IMR-90 (cell line): ENCODE data around the gene MRPS26.

Experiments
- BHLHE40 ChIP-seq: fragments of 150-350 bp; IDR thresholded peaks from 2 replicates; pipeline ENCODE4 v1.6.1; 2016; ENCODE audit warnings: mild to moderate bottlenecking, low read depth, low read length
- CHD1 ChIP-seq: IDR thresholded peaks from 2 replicates; pipeline ENCODE4 v1.6.1; 2012; ENCODE audit warnings: low read depth, low read length, improper control_type of control experiment
- CTCF ChIP-seq: conservative IDR thresholded peaks from 2 replicates; pipeline ENCODE4 v1.5.1; 2012; ENCODE audit warnings: mild to moderate bottlenecking, low read depth, low read length, improper control_type of control experiment
- MXI1 ChIP-seq: IDR thresholded peaks from 2 replicates; pipeline ENCODE4 v1.6.1; 2012; ENCODE audit warnings: low read depth, mild to moderate bottlenecking, low read length, moderate library complexity, borderline replicate concordance
- RAD21 ChIP-seq: IDR thresholded peaks from 2 replicates; pipeline ENCODE4 v1.6.1; 2012; ENCODE audit warnings: low read length, improper control_type of control experiment
- RCOR1 ChIP-seq: IDR thresholded peaks from 2 replicates; pipeline ENCODE4 v1.6.1; 2012; ENCODE audit warnings: mild to moderate bottlenecking, low read length, improper control_type of control experiment; ENCODE audit not compliant: insufficient replicate concordance
- TF ChIP-seq, protein P1 (sequence below): fragments of 150-350 bp; IDR thresholded peaks from 2 replicates; pipeline ENCODE4 v1.6.1; 2017; ENCODE audit warnings: mild to moderate bottlenecking, antibody characterized with exemption, low read length, low read depth

DNA sequence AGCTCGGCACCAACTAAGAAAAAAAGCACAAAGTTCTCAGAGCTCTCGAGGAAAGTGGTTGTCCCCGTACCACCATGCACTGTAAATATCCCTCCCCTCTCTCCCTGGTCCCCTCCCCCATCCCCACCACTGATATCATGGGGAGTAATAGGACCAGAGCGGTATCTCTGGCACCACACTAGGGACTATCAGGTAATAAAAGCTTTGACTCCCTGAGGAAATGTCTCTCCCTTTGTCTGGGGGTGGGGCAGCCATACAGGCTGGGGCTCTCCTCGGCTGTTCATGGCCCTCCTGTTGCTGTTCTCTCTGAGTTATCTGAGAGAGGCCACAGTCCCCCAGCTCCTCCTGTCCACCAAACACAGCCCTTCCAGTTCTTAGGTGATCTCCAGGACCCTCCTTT is 7.4 kb upstream of the MRPS26 start:
- no peak for TF ChIP-seq CTCF
- TF ChIP-seq RAD21: no peak
- TF ChIP-seq CHD1: no peak
- no peak for TF ChIP-seq MXI1
- no peak for TF ChIP-seq BHLHE40
- TF ChIP-seq RCOR1: no peak
- TF ChIP-seq, protein P1, sequence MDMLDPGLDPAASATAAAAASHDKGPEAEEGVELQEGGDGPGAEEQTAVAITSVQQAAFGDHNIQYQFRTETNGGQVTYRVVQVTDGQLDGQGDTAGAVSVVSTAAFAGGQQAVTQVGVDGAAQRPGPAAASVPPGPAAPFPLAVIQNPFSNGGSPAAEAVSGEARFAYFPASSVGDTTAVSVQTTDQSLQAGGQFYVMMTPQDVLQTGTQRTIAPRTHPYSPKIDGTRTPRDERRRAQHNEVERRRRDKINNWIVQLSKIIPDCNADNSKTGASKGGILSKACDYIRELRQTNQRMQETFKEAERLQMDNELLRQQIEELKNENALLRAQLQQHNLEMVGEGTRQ: no peak
